Transverse colon (tissue), 4 donors: Measurements from ENCODE around the gene SLC12A7.

ENCODE experiments used
- EP300 ChIP-seq: sonication (generic); formaldehyde crosslinking; IDR thresholded peaks from one replicate; pipeline ENCODE4 v1.6.1; 2017; ENCODE audit warnings: antibody characterized with exemption, low read depth
- POLR2A ChIP-seq: fragments of 450-650 bp; IDR thresholded peaks from one replicate; pipeline ENCODE4 v1.6.1; 2016; ENCODE audit warnings: antibody characterized with exemption, mild to moderate bottlenecking, moderate library complexity
- POLR2AphosphoS5 ChIP-seq, 3 donors: sonication (generic); formaldehyde crosslinking; IDR thresholded peaks; one replicate each; pipeline ENCODE4 v1.6.1; 2016; ENCODE audit warnings: antibody characterized with exemption in 3 of 3
- TF ChIP-seq, protein P1 (sequence below), 5 experiments: fragments of 200-600 bp in 3 of 5; fragments of 450-650 bp in 2 of 5; sonication (generic) in 3 of 5; IDR thresholded peaks; 1 replicate in 2 of 5; 2 replicates in 3 of 5; pipeline ENCODE4 v1.5.1; 2016 to 2017; ENCODE audit warnings: antibody characterized with exemption in 5 of 5, inconsistent platforms in 3 of 5, mild to moderate bottlenecking in 2 of 5, moderate library complexity in 1 of 5

DNA sequence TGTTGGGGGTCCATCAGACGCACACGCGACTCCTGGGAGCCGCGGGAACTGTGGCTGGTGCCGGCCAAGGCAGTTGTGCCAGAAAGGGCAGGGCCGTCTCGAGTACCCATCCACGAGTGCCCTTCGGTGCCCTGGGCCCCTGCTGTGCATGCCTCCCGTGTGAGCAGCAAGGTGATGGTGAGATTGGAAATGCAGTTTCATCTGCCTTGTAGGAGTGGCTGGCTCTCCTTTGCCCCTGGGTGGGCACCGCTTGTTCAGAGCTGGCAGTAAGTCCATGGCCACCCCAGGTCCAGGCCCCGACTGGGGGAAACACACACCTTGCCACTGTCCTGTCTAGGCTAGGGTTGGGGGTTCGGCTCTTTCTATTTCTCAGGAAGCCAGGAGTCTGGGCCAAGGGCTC lies 97.5 kb downstream of the SLC12A7 start:
- no peak for TF ChIP-seq POLR2A
- TF ChIP-seq, protein P1, sequence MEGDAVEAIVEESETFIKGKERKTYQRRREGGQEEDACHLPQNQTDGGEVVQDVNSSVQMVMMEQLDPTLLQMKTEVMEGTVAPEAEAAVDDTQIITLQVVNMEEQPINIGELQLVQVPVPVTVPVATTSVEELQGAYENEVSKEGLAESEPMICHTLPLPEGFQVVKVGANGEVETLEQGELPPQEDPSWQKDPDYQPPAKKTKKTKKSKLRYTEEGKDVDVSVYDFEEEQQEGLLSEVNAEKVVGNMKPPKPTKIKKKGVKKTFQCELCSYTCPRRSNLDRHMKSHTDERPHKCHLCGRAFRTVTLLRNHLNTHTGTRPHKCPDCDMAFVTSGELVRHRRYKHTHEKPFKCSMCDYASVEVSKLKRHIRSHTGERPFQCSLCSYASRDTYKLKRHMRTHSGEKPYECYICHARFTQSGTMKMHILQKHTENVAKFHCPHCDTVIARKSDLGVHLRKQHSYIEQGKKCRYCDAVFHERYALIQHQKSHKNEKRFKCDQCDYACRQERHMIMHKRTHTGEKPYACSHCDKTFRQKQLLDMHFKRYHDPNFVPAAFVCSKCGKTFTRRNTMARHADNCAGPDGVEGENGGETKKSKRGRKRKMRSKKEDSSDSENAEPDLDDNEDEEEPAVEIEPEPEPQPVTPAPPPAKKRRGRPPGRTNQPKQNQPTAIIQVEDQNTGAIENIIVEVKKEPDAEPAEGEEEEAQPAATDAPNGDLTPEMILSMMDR (IDR thresholded peaks at IDR 0.05): no peak
- no peak for TF ChIP-seq EP300
- no peak for TF ChIP-seq POLR2AphosphoS5 (IDR thresholded peaks at IDR 0.05)
